Loucy (cell line): ENCODE data around the gene STAT4.

ENCODE experiments used
- H2AFZ ChIP-seq: fragments of 200-600 bp; sonication (generic); 2 replicates; pipeline ENCODE4 v1.6.0; 2016; ENCODE audit warnings: antibody characterized with exemption, mild to moderate bottlenecking, low read length, moderate library complexity
- H3F3A ChIP-seq: fragments of 200-600 bp; 2 replicates; pipeline ENCODE4 v1.6.0; 2016; ENCODE audit warnings: antibody characterized with exemption, low read depth, mild to moderate bottlenecking
- H3K27me3 ChIP-seq: fragments of 200-600 bp; sonication (generic); 2 replicates; pipeline ENCODE4 v1.6.1; 2014; ENCODE audit warnings: low read length, mild to moderate bottlenecking; ENCODE audit not compliant: insufficient read depth, poor library complexity, severe bottlenecking
- H3K36me3 ChIP-seq: fragments of 200-600 bp; sonication (generic); 2 replicates; pipeline ENCODE4 v1.6.1; 2016; ENCODE audit warnings: low read length; ENCODE audit not compliant: insufficient read depth
- H3K4me1 ChIP-seq: fragments of 200-600 bp; sonication (generic); 2 replicates; pipeline ENCODE4 v1.5.1; 2014; ENCODE audit warnings: low read length, mild to moderate bottlenecking; ENCODE audit not compliant: insufficient read depth, poor library complexity, severe bottlenecking
- H3K4me2 ChIP-seq: fragments of 200-600 bp; sonication (generic); 2 replicates; pipeline ENCODE4 v1.6.0; 2014; ENCODE audit warnings: antibody characterized with exemption, low read length, low read depth, mild to moderate bottlenecking; ENCODE audit not compliant: poor library complexity, severe bottlenecking
- H3K4me3 ChIP-seq: fragments of 200-600 bp; sonication (generic); 2 replicates; pipeline ENCODE4 v1.5.1; 2014; ENCODE audit warnings: low read length, mild to moderate bottlenecking, mixed read lengths; ENCODE audit not compliant: poor library complexity, severe bottlenecking
- H3K79me2 ChIP-seq: fragments of 200-600 bp; sonication (generic); 2 replicates; pipeline ENCODE4 v1.6.1; 2014; ENCODE audit warnings: low read length; ENCODE audit not compliant: insufficient read depth
- H3K9ac ChIP-seq: fragments of 200-600 bp; sonication (generic); 2 replicates; pipeline ENCODE4 v1.6.0; 2014; ENCODE audit warnings: mild to moderate bottlenecking, low read depth, low read length, moderate library complexity; ENCODE audit not compliant: poor library complexity, severe bottlenecking
- H3K9me2 ChIP-seq: fragments of 200-600 bp; sonication (generic); replicated peaks from 2 replicates; pipeline ENCODE4 v1.6.1; 2016; ENCODE audit warnings: low read depth, low read length, mixed read lengths
- H3K9me3 ChIP-seq: fragments of 200-600 bp; sonication (generic); 2 replicates; pipeline ENCODE4 v1.6.1; 2014; ENCODE audit warnings: mild to moderate bottlenecking, antibody characterized with exemption, low read length, low read depth; ENCODE audit not compliant: insufficient read depth
- H4K20me1 ChIP-seq: fragments of 200-600 bp; sonication (generic); 2 replicates; pipeline ENCODE4 v1.6.0; 2014; ENCODE audit warnings: antibody characterized with exemption, low read length, mild to moderate bottlenecking; ENCODE audit not compliant: insufficient read depth, poor library complexity, severe bottlenecking
- EZH2phosphoT487 ChIP-seq: fragments of 200-600 bp; IDR thresholded peaks from 2 replicates; pipeline ENCODE4 v1.6.1; 2018; ENCODE audit warnings: antibody characterized with exemption, mild to moderate bottlenecking, moderate library complexity, borderline replicate concordance
- TF ChIP-seq, protein P1 (sequence below): fragments of 200-600 bp; sonication (generic); conservative IDR thresholded peaks from 2 replicates; pipeline ENCODE4 v1.5.1; 2014; ENCODE audit warnings: mild to moderate bottlenecking, antibody characterized with exemption, low read length

STAT4 gene

DNA sequence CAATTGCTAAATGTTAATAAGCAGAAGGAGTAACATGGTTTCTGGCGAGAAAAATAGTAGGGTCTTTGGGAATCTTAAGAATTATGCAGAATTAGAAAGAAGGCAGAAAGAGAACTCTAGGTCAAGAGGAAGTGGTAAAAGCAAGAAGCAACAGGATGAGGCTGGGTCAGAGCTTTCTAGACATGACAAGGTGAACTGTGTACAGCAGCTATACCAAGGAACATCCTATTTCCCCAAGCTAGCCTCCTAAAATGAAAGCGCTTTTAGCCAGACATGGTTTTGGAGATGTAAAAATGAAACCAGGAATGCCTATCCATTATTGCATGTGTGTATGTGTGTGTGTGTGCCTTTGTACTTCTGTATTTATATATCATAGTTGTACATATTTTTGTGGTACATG is 94.6 kb downstream of the STAT4 start:
- no peaks in the 10 kb centered on the region for H4K20me1 ChIP-seq
- no peak overlapping the region for H2AFZ ChIP-seq
- peaks cover 33% of the 10 kb centered on the region for H3K4me1 ChIP-seq
- no peaks in the 10 kb centered on the region for H3K79me2 ChIP-seq
- peaks cover 5% of the 10 kb centered on the region; the same call in 1 of the 2 replicates for H3F3A ChIP-seq
- no peak overlapping the region for H3K9ac ChIP-seq
- no peaks in the 10 kb centered on the region for H3K9me2 ChIP-seq
- no peaks in the 10 kb centered on the region for H3K27me3 ChIP-seq
- H3K36me3 ChIP-seq, result no peaks in the 10 kb centered on the region
- TF ChIP-seq, protein P1, sequence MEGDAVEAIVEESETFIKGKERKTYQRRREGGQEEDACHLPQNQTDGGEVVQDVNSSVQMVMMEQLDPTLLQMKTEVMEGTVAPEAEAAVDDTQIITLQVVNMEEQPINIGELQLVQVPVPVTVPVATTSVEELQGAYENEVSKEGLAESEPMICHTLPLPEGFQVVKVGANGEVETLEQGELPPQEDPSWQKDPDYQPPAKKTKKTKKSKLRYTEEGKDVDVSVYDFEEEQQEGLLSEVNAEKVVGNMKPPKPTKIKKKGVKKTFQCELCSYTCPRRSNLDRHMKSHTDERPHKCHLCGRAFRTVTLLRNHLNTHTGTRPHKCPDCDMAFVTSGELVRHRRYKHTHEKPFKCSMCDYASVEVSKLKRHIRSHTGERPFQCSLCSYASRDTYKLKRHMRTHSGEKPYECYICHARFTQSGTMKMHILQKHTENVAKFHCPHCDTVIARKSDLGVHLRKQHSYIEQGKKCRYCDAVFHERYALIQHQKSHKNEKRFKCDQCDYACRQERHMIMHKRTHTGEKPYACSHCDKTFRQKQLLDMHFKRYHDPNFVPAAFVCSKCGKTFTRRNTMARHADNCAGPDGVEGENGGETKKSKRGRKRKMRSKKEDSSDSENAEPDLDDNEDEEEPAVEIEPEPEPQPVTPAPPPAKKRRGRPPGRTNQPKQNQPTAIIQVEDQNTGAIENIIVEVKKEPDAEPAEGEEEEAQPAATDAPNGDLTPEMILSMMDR, result no peak
- TF ChIP-seq EZH2phosphoT487, result no peak
- peak overlapping the region; percentile 67 for H3K4me2 ChIP-seq
- H3K4me3 ChIP-seq, result peak overlapping the region; percentile 43
- H3K9me3 ChIP-seq, result no peaks in the 10 kb centered on the region

DNA sequence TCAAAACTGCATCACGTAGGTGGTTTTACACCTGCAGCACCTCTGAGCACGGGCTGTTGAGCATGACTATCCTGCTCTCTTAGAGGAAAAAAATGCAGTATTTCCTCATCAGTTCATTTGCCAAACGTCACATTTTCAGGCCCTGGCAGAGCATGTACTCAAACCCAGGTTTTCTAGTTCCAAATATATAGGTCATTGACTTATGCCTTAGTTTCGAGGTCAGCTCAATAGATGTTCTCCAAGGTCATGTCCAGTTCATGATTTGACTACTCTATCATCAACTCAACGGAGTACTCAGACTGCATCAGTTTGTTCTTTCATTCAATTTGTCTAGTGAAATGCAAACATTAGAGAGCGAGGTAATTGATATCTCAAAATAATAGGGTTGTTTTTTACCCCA is 97.5 kb downstream of the STAT4 start:
- no peak overlapping the region for H3K4me3 ChIP-seq
- H3K9me2 ChIP-seq, result no peaks in the 10 kb centered on the region
- peaks cover 15% of the 10 kb centered on the region for H3K4me1 ChIP-seq
- no peak overlapping the region for H3K4me2 ChIP-seq
- H2AFZ ChIP-seq, result no peak overlapping the region
- no peaks in the 10 kb centered on the region for H3K79me2 ChIP-seq
- H3K27me3 ChIP-seq, result no peaks in the 10 kb centered on the region
- no peaks in the 10 kb centered on the region; the same call in 1 of the 2 replicates for H3F3A ChIP-seq
- no peaks in the 10 kb centered on the region for H3K36me3 ChIP-seq
- H4K20me1 ChIP-seq, result no peaks in the 10 kb centered on the region
- no peaks in the 10 kb centered on the region for H3K9me3 ChIP-seq
- H3K9ac ChIP-seq, result no peak overlapping the region
- no peak for TF ChIP-seq EZH2phosphoT487
- TF ChIP-seq, protein P1, result no peak

DNA sequence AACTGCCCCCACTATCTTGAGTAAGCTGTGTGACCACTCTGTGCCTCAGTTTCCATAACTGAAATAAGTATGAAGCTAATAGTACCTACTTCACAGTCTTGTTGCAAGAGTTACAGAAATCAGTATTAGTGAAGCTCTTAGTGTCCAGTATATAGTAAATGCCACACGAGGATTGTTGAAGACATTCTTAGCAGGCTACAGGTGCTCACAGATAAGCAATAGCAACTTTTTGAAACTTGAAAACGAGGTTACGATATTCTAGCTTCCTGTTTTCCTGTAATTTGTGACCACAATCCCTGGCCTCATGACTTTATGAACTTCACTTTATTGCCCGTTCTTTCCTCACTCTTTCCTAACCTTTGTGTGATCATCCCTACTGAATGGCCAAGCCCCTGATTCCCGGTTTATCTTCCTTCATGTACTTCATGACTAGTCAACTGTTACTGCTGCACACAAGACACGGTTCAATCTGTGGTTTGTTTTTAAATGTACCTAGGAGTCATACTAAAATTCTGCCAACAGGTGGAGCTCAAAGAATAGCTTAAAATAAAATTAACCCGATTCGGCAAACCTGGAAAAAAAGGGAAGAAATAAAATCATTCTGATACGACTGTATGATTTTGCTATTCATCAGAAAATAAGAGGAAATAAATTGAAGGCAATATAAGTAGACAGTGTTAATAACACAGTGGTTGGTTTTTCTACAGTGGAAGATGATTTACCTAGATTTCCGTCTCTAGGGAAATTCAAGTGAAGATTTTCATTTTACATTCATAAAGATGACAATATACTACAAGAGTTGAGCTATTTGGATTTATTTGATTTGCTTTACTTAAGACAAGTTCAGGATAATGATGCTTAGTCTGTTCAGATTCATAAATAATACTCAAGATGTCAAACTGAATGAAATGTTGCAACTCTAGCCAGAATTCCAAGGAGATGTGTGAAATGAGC is 98.7 kb downstream of the STAT4 start:
- Histone ChIP-seq H3K4me1 (peaks cover 15% of the 10 kb centered on the region), H3K4me2 (peak overlapping the region; percentile 54), H3K36me3 (no peaks in the 10 kb centered on the region), H4K20me1 (no peaks in the 10 kb centered on the region), H2AFZ (no peak overlapping the region), H3K9ac (no peak overlapping the region), H3K9me3 (no peaks in the 10 kb centered on the region), H3K9me2 (no peaks in the 10 kb centered on the region), H3K27me3 (no peaks in the 10 kb centered on the region), H3F3A (no peaks in the 10 kb centered on the region; the same call in 1 of the 2 replicates), H3K79me2 (no peaks in the 10 kb centered on the region), H3K4me3 (no peak overlapping the region)
- TF ChIP-seq EZH2phosphoT487, result no peak
- TF ChIP-seq, protein P1, result peak; percentile 92
